ENCODE data around the gene KLHL6.

GRCh38 chr3:183597959-183598358 is 42.5 kb upstream of the KLHL6 start:
- TF ChIP-seq CTCF (IDR thresholded peaks at IDR 0.05), result no peak
- no peak for TF ChIP-seq POLR2A (IDR thresholded peaks at IDR 0.05)

All from sigmoid colon (tissue), 3 donors.